LHCN-M2 (cell line): ENCODE data around the gene MTR. TPM values are rescaled to one million over a fixed set of nuclear protein-coding genes. Genes with fewer than 3 reads are reported as not detected.
"Not testable (repeated sequence)": the region's sequence is repeated elsewhere in the genome, so short reads cannot be mapped to it uniquely, and the experiment has no call there.

ENCODE experiments used
- DNase-seq: peaks from one replicate; pipeline ENCODE4 v3.0.0-alpha.2; 2012; ENCODE audit warnings: low read depth
- total RNA-seq: library from RNA; depleted of rRNA; stranded (reverse); fragments of >200 nt; gene quantifications from 2 replicates; pipeline ENCODE4 v1.2.3, GENCODE V29; 2014

Gene MTR
- total RNA-seq, 1 experiment from 2014 or later, result 23.2 TPM

GRCh38 chr1:236830560-236830959 is 35.5 kb downstream of the MTR start:
- DNase-seq, result no peak

GRCh38 chr1:236833575-236833974 is 38.5 kb downstream of the MTR start:
- no peak for DNase-seq

GRCh38 chr1:236834876-236835275 is 39.8 kb downstream of the MTR start:
- no peak for DNase-seq

DNA sequence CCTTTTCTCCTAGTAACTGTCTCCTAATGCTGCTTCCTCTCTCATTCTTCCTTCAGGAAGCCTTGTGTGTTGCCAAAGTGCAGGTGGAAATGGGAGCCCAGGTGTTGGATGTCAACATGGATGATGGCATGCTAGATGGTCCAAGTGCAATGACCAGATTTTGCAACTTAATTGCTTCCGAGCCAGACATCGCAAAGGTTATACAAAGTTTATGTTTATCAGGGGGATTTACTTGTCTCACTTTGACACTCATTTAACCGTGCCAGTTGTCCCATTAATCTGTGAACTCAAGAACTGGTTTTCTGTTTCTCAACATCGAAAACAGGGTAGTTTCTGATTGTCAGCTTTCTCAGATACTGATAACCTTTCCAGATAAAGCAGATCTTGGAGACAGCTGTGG is 40.4 kb downstream of the MTR start:
- no peak for DNase-seq

DNA sequence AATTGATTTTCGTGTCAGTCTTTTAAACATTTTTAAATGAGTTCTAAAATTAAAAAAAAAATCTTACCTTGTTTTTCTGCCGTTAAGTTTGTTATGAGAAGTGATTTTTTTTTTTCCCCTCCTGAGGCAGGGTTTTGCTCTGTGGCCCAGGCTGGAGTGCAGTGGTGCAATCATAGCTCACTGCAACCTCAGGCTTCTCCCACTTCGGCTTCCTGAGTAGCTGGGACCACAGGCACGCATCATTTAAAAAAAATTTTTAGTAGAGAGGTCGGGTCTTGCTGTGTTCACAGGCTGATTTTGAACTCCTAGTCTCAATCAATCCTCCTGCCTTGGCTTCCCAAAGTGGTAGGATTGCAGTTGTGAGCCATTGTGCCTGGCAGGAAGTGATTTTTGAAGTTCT is 41.1 kb downstream of the MTR start:
- no peak for DNase-seq

GRCh38 chr1:236837115-236837514 is 42.0 kb downstream of the MTR start:
- DNase-seq, result no peak

DNA sequence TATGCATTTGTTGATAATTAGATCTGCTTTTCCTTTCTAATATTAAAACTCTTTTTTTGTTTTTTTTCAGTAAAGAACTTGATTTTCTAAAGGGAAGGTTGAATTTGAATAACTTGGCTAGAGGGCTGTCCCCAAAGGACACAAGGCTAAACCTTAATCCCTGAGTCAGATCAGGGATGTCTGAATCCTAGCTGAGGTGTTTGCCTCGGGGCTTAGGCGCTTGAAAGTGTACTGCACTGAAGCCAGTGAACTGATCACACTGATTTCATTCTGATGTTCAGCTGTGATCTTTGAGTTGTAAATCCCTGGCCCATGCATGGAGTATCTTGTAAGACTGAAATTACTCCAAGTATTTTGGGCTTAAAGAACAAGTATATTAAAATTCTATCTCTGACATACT is 42.8 kb downstream of the MTR start:
- DNase-seq, result no peak

- no peak for DNase-seq
Measured at GRCh38 chr1:236841341-236841740, 46.2 kb downstream of the MTR start.

GRCh38 chr1:236844499-236845271 is 49.6 kb downstream of the MTR start:
- DNase-seq, result no peak

GRCh38 chr1:236845830-236846229 is 50.7 kb downstream of the MTR start:
- DNase-seq, result no peak

- DNase-seq, result no peak
Measured at GRCh38 chr1:236848274-236848923, 53.3 kb downstream of the MTR start.

GRCh38 chr1:236850077-236850979 is 55.2 kb downstream of the MTR start:
- no peak for DNase-seq

DNA sequence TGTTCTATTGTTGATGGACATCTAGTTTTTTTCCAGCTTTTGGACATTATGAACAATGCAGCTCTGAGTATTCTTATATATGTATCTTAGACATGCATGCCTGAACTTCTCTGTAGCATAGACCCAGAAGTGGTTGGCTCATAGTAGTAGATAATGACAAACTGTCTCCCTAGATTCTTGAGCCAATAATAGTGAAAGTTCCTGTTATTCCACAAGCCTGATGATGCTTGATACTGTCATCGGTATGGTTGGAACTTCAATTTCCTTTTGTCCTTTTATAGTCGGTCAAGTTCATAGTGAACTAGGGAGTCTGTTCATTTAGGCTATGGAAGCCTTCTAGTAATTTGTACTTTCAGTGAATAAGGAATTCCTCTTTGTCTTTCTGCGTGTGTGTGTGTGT is 56.8 kb downstream of the MTR start:
- no peak for DNase-seq

DNA sequence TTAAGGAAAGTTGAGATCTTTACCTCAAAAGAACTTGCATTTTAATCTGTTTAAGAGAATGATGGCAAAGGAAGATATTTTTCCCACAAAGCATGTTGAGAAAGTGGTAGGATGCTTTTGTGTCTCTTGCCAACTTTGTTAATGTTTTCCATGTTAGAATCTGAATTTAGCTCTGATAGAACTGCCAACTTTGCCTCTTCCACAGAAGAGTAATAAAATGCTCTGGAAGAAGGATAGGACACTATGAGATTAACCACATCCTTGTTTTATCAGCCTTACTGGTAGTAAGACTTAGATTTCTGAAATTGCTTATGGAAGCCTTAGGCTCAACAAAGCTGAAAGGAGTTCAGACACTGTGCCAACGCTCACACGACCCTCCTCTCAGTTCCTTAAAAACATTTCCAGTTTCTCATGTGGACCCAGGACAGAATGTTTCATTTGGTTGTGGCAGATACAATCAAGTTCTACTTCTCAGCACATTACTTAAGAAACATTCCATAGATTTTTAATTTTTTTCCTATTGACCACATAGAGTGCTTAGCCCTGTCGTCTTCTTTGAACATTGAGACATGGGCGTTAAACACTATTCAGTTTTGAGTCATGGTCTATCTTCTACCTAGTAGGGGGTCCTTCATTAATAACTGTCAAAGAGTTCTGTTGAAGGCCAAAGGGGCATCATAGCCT is 59.0 kb downstream of the MTR start:
- DNase-seq, result no peak

- DNase-seq, result peak; percentile 21
Measured at GRCh38 chr1:236854605-236854983, 59.5 kb downstream of the MTR start.

DNA sequence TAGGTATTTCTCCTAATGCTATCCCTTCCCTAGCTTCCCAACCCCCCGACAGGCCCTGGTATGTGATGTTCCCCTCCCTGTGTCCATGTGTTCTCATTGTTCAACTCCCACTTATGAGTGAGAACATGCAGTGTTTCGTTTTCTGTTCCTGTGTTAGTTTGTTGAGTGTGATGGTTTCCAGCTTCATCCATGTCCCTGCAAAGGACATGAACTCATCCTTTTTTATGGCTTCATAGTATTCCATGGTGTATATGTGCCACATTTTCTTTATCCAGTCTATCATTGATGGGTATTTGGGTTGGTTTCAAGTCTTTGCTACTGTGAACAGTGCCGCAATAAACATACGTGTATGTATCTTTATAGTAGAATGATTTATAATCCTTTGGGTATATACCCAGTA is 61.6 kb downstream of the MTR start:
- not testable (repeated sequence) for DNase-seq

DNA sequence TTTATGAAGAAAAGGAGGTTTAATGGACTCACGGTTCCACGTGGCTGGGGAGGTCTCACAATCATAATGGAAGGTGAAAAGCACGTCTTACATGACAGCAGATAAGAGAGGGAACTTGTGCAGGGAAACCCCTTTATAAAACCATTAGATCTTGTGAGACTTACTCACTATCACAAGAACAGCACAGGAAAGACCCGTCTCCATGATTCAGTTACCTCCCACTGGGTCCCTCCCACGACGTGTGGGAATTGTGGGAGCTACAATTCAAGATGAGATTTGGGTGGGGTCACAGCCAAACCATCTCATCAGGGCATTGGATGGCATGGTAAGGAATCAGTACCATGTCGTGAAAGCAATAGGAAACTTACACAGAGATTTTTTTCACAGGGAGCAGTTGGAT is 63.1 kb downstream of the MTR start:
- no peak for DNase-seq

DNA sequence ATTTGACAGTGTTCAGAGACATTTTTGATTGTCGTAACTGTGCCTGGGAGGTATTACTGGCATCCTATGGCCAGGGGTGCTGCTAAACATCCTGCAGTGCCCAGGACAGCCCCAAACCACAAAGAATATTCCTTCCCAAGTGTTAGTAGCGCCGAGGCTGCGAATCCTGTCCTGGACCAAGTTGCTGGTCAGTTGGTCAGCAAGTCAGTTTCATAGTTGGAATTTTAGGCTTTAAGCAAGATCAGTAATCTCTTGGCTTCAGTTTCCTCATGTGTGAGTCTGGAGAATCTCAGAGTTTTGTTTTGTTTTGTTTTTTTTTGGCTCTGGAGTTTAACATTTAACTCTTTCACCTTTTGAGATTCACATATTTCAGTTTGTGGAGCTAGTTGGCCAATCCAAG is 65.0 kb downstream of the MTR start:
- no peak for DNase-seq

DNA sequence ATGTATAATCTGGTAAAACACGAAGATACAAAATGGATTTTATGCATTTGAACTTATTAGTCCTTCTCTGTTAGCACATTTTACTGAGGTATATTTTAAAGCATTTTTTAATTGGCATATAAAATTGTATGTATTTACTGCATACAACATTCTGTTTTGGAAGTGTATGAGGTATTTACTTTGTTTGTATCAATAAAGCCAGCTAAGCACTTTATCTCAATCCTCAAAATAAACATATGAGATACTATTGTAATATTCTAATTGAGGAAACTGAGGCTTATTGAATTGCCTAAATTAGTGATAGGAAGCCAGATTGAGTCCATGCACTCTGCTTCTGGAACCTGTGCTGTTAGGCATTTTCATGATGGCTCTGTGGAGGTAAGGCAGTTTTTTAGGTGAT is 65.6 kb downstream of the MTR start:
- no peak for DNase-seq

GRCh38 chr1:236861560-236862218 is 66.6 kb downstream of the MTR start:
- peak; percentile 21 for DNase-seq

DNA sequence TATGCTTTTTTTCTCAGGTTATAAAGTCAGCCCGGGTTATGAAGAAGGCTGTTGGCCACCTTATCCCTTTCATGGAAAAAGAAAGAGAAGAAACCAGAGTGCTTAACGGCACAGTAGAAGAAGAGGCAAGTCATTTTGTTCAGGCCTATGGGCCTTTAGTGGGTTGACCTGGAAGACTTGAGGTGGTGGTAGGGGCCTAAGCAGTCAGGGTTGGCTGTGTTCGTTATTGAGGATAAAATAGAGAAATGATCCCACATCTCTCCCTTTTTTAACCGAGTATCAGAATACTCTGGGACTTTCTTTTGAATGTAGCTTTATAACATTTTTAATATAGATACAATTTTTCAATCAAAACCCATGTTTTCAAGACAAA is 67.1 kb downstream of the MTR start:
- DNase-seq, result no peak
